8988T (cell line): ENCODE data around the gene CCT2.

Experiments
- DNase-seq: peaks from one replicate; pipeline ENCODE4 v3.0.0; 2011

The CCT2 gene

GRCh38 chr12:69645031-69645430, 59.8 kb downstream of the CCT2 start:
- DNase-seq, result no peak

GRCh38 chr12:69647178-69647577, 61.9 kb downstream of the CCT2 start:
- DNase-seq, result no peak

GRCh38 chr12:69648476-69648875, 63.2 kb downstream of the CCT2 start:
- no peak for DNase-seq

GRCh38 chr12:69649529-69649928, 64.3 kb downstream of the CCT2 start:
- DNase-seq, result no peak
